LHCN-M2 (cell line): ENCODE data around the gene ZER1. TPM values are rescaled to one million over a fixed set of nuclear protein-coding genes. Genes with fewer than 3 reads are reported as not detected.
A peak's percentile ranks its signal among the peaks of the same experiment; 100 is the strongest.
"Not testable (repeated sequence)": the region's sequence is repeated elsewhere in the genome, so short reads cannot be mapped to it uniquely, and the experiment has no call there.

ENCODE experiments used
- DNase-seq: peaks from one replicate; pipeline ENCODE4 v3.0.0-alpha.2; 2012; ENCODE audit warnings: low read depth
- total RNA-seq: library from RNA; depleted of rRNA; stranded (reverse); fragments of >200 nt; gene quantifications from 2 replicates; pipeline ENCODE4 v1.2.3, GENCODE V29; 2014

ZER1 gene
- total RNA-seq, 1 experiment from 2014 or later, result 24.5 TPM

DNA sequence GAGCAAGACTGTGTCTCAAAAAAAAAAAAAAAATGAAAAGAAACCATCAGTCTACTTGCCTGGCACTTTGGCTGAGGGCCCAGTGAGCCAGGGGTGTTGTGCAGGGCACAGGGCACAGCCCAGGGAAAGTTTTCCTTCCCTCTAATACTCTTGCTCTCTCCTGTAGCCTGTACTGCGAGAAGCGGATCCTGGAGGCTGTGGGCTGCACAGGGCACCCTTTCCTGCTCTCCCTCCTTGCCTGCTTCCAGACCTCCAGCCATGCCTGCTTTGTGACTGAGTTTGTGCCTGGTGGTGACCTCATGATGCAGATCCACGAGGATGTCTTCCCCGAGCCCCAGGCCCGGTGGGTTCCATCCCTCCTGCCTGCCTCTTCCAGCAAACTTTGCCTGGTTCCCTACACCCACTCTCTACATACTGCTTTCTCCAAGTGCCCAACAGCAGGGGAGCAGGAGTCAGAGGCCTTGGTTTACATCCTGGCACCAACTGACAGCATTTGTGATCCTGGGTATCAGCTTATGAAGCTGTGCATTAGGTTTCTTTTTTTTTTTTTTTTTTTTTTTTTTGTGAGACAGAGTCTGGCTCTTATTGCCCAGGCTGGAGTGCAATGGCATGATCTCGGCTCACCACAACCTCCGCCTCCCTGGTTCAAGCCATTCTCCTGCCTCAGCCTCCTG is 55.0 kb downstream of the ZER1 start:
- no peak for DNase-seq

GRCh38 chr9:128715436-128715750 is 56.3 kb downstream of the ZER1 start:
- DNase-seq, result no peak

GRCh38 chr9:128714586-128715435 is 56.9 kb downstream of the ZER1 start:
- no peak for DNase-seq

DNA sequence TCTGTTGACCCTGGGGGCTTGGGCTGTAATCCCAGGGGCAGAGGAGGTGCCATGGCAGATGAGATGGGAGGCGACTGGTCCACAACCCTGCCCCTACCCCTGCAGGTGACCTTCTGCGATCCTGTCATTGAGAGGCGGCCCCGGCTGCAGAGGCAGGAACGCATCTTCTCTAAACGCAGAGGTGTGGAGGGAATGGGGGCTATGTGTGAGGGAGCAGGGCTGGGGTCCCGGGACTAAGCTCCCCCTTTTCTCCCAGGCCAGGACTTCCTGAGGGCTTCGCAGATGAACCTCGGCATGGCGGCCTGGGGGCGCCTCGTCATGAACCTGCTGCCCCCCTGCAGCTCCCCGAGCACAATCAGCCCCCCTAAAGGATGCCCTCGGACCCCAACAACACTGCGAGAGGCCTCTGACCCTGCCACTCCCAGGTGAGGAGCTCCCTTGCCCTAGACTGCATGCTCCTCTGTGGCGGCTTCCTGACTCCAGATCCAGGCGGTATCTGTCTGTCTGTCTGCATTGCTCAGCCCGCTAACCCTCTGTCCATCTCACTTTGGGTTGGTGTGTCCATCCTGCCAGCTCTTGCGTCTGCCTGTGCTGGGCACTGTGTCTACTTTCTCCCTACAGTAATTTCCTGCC is 57.7 kb downstream of the ZER1 start:
- no peak for DNase-seq

DNA sequence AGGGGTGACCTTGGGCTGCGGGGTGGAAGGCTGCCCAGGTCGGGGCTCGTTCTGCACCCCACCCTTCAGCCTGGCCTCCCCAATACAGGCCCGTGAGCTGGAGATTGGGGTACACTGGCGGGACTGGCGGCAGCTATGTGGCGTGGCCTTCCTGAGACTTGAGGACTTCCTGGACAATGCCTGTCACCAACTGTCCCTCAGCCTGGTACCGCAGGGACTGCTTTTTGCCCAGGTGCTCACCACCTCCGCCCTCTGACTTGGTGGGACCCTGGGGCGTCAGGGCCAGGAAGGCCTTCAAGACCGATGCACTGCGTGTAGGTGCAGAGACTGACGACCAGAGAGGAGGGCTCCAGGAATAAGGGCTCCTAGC is 58.3 kb downstream of the ZER1 start:
- DNase-seq, result no peak

DNA sequence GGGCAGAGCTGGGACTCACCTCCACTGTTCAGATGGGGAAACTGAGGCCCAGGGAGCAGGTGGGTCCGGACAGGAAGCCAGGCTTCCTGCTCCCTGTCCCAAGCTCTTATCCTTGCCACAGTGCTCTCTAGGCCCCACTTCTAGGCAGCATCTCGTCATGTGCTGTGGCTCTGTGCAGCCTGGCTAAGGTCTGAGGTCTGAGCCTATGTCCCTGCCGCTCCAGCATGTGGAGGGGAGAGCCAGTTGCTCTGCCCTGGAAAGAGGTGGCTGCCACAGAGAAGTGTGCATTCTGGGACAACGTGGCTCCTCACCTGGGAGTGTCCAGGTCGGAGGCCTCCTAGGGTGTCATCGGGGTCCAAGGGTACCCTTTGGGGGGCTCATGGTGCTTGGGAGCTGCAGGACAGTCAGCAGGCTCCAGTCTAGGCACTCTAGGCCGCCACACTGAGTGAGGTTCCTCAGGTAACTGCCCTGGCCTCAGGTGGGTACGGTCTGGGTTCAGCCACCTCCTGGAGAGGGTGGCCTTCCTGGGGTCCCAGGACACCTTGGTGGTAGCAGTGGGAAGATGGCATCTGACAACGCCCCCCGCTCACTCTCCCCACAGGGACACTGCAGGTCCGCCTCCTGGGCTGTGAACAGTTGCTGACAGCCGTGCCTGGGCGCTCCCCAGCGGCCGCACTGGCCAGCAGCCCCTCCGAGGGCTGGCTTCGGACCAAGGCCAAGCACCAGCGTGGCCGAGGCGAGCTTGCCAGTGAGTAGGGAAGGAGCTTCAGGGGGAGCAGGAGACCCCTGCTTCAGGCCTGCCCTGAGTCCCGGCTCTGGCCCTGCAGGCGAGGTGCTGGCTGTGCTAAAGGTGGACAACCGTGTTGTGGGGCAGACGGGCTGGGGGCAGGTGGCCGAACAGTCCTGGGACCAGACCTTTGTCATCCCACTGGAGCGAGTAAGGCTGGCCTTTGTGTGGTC is 59.0 kb downstream of the ZER1 start:
- no peak for DNase-seq

- DNase-seq, result no peak
These were observed 64.3 kb downstream of the ZER1 start for GRCh38 chr9:128707446-128707845.

GRCh38 chr9:128706671-128707381 is 64.9 kb downstream of the ZER1 start:
- DNase-seq, result no peak

DNA sequence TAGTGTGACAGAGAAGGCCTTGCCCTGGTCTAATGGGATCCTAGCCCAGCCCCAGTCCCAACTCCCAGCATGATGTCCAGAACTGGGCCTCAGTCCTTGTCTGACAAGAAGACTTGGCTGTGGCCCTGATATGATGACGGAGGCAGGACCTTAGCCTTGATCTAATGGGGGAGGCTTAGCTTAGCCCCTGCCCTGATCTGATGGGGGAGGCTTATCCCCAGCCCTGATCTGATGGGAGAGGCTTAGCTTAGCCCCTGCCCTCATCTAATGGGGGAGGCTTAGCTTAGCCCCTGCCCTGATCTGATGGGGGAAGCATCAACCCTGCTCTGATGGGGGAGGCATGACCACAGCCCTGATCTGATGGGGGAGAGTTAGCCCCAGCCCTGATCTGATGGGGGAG is 65.7 kb downstream of the ZER1 start:
- DNase-seq, result no peak

GRCh38 chr9:128705051-128705965 is 66.4 kb downstream of the ZER1 start:
- DNase-seq, result no peak

DNA sequence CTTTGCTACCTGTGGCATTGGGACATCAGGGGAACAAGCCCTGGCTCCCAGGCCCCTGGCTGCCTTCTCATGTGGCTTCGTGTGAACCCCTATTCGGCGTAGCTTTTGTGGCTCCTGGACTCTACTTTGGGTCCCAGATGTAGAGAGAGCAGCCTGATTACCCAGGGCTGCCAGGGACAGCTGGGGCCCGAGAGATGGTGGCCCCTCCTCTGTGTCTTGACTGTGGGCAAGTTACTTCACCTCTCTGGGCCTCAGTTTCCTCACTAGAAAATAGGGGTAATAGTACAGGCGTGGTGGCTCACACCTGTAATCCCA is 67.4 kb downstream of the ZER1 start:
- DNase-seq, result no peak

- no peak for DNase-seq
These were observed 67.9 kb downstream of the ZER1 start for GRCh38 chr9:128703616-128704355.

- no peak for DNase-seq
These were observed 68.6 kb downstream of the ZER1 start for GRCh38 chr9:128702949-128703615.

GRCh38 chr9:128702445-128702948 is 69.2 kb downstream of the ZER1 start, which contains the start of gene PKN3:
PKN3 (plus strand) TSS chr9:128702503; CDS start chr9:128702916, 413 bp downstream.
- DNase-seq, result peak; percentile 79

GRCh38 chr9:128701227-128701854 is 70.4 kb downstream of the ZER1 start:
- no peak for DNase-seq

- not testable (repeated sequence) for DNase-seq
These were observed 72.5 kb downstream of the ZER1 start for GRCh38 chr9:128699096-128699795.
